SU-DHL-6 (cell line): ENCODE data around the gene TRAK2.

Source experiments
- EZH2phosphoT487 ChIP-seq: fragments of 200-600 bp; sonication (generic), shearing (Covaris generic); conservative IDR thresholded peaks from 2 replicates; pipeline ENCODE4 v1.6.1; 2018; ENCODE audit warnings: mild to moderate bottlenecking, antibody characterized with exemption, low read length, moderate library complexity, mixed read lengths
- TF ChIP-seq, protein P1 (sequence below): fragments of 200-600 bp; sonication (generic); IDR thresholded peaks from one replicate; pipeline ENCODE4 v1.5.1; 2017; ENCODE audit warnings: antibody characterized with exemption, mild to moderate bottlenecking, low read length, moderate library complexity; ENCODE audit not compliant: insufficient read depth, poor library complexity, severe bottlenecking

DNA sequence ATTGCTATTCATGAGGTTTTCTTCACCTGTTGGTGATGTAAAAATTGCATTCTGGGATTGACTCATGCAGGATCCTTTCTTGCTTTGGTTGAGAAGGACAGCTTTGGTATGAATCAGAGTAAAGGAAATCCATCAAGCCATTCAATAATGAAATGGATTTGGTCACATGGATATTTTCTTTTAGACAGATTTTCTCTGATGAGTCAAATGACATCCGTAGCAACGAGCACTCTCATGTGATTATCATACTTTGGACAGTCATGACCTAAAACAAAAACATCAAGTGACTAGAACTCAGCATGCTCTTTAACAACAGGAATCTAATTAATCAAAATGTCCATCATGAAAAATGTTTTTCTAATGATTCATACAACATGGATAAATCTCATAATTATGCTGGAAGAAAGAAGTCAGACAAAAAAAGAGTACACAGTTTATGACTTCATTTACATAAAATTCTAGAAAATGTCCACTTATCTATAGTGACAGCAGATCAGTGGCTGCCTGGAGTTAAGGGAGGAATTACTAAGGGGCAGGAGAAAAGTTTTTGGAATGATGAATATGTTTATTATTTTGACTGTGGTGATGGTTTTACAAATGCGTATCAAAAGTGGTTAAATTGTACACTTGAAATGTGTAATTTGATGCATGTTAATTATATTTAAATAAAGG lies 30.7 kb downstream of the TRAK2 start:
- TF ChIP-seq, protein P1, sequence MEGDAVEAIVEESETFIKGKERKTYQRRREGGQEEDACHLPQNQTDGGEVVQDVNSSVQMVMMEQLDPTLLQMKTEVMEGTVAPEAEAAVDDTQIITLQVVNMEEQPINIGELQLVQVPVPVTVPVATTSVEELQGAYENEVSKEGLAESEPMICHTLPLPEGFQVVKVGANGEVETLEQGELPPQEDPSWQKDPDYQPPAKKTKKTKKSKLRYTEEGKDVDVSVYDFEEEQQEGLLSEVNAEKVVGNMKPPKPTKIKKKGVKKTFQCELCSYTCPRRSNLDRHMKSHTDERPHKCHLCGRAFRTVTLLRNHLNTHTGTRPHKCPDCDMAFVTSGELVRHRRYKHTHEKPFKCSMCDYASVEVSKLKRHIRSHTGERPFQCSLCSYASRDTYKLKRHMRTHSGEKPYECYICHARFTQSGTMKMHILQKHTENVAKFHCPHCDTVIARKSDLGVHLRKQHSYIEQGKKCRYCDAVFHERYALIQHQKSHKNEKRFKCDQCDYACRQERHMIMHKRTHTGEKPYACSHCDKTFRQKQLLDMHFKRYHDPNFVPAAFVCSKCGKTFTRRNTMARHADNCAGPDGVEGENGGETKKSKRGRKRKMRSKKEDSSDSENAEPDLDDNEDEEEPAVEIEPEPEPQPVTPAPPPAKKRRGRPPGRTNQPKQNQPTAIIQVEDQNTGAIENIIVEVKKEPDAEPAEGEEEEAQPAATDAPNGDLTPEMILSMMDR, result no peak
- no peak for TF ChIP-seq EZH2phosphoT487
